K562 (cell line): ENCODE data around the gene YJEFN3. TPM values are rescaled to one million over a fixed set of nuclear protein-coding genes. Genes with fewer than 3 reads are reported as not detected.

Experiments
- ATAC-seq: fragments of 200-7000 bp; cut with Tn5 transposase; 3 replicates; pipeline ENCODE4 v1.9.1; 2020; ENCODE audit warnings: moderate library complexity
- BruUV-seq: library from RNA; stranded (reverse); fragments of 400-500 nt; replicated peaks from 2 replicates; lab custom pipeline; 2021; lab: Mats Ljungman, UMichigan
- CTCF ChIA-PET: fragments of 300-600 bp; formaldehyde crosslinking; extraction: SDS; loops from one replicate; lab custom pipeline; 2021; ENCODE audit warnings: low intra/inter-chr PET ratio; lab: Yijun Ruan, JAX
- POLR2A ChIA-PET: fragments of 300-600, 350-650 bp; sonication (Branson Sonifier 250); formaldehyde crosslinking; extraction: SDS; loops from one replicate; lab custom pipeline; 2021; ENCODE audit warnings: antibody characterized with exemption, inconsistent platforms; lab: Yijun Ruan, JAX
- DNase-seq, 4 experiments: peaks; one replicate each; pipeline versions ENCODE4 v3.0.0 to v3.0.0-alpha.2; 2011 to 2018; ENCODE audit warnings: low spot score in 3 of 4, mixed read lengths in 3 of 4; ENCODE audit errors: extremely low read depth in 1 of 4
- FAIRE-seq: peaks from 2 replicates; lab custom pipeline; 2011; peaks lifted over from hg19 to GRCh38; lab: Jason Lieb, UNC
- H2AFZ ChIP-seq: 2 replicates; pipeline ENCODE4 v1.6.0; 2011; ENCODE audit warnings: low read depth, low read length, control low read depth, inconsistent platforms
- H3K27ac ChIP-seq: fragments of 200-600 bp; 3 replicates; pipeline ENCODE4 v1.8.0; 2011; ENCODE audit warnings: low read depth, mild to moderate bottlenecking, control low read depth, inconsistent platforms, low read length, moderate library complexity, mixed read lengths; ENCODE audit errors: extremely low read depth
- H3K27me3 ChIP-seq, 2 experiments: fragments of 300-600 bp in 1 of 2; 2 replicates in 1 of 2; 3 replicates in 1 of 2; pipeline versions ENCODE4 v1.6.0 to v1.8.0; 2011; ENCODE audit warnings: inconsistent platforms in 2 of 2, low read length in 2 of 2, mild to moderate bottlenecking in 1 of 2, mixed read lengths in 1 of 2, moderate library complexity in 1 of 2; ENCODE audit not compliant: control insufficient read depth in 2 of 2, insufficient read depth in 2 of 2
- H3K36me3 ChIP-seq: fragments of 300-600 bp; 3 replicates; pipeline ENCODE4 v1.8.0; 2011; ENCODE audit warnings: mild to moderate bottlenecking, low read length, inconsistent platforms; ENCODE audit not compliant: control insufficient read depth, insufficient read depth
- H3K4me1 ChIP-seq, 2 experiments: fragments of 200-600 bp in 1 of 2; replicated peaks in 1 of 2; 2 replicates in 1 of 2; 3 replicates in 1 of 2; pipeline versions ENCODE4 v1.5.1 to v1.8.0; 2011; ENCODE audit warnings: inconsistent platforms in 2 of 2, low read length in 2 of 2, mild to moderate bottlenecking in 1 of 2, mixed read lengths in 1 of 2, moderate library complexity in 1 of 2; ENCODE audit not compliant: control insufficient read depth in 2 of 2, insufficient read depth in 2 of 2
- H3K4me2 ChIP-seq: 2 replicates; pipeline ENCODE4 v1.6.1; 2011; ENCODE audit warnings: low read length, control low read depth, inconsistent platforms, mixed read lengths; ENCODE audit not compliant: insufficient read depth
- H3K4me3 ChIP-seq: fragments of 200-600 bp; sonication (generic), shearing (Covaris generic); 2 replicates; pipeline ENCODE4 v1.5.1; 2016; ENCODE audit warnings: control low read depth, inconsistent platforms
- H3K79me2 ChIP-seq: fragments of 200-600 bp; 3 replicates; pipeline ENCODE4 v1.8.0; 2011; ENCODE audit warnings: low read length, inconsistent platforms; ENCODE audit not compliant: control insufficient read depth, insufficient read depth
- H3K9ac ChIP-seq, 2 experiments: 2 replicates each; pipeline versions ENCODE4 v1.6.0 to v1.6.1; 2011; ENCODE audit warnings: low read depth in 2 of 2, low read length in 2 of 2, control low read depth in 1 of 2, inconsistent platforms in 1 of 2, mild to moderate bottlenecking in 1 of 2, mixed read lengths in 1 of 2; ENCODE audit not compliant: insufficient read depth in 1 of 2
- H3K9me1 ChIP-seq: one replicate; pipeline ENCODE4 v1.6.0; 2011; ENCODE audit warnings: inconsistent platforms, mild to moderate bottlenecking, low read length, moderate library complexity; ENCODE audit not compliant: control insufficient read depth, insufficient read depth
- H3K9me3 ChIP-seq: replicated peaks from 2 replicates; pipeline ENCODE4 v1.5.1; 2011; ENCODE audit warnings: low read depth, low read length, inconsistent platforms; ENCODE audit not compliant: control insufficient read depth, insufficient read depth
- H4K20me1 ChIP-seq: replicated peaks from 2 replicates; pipeline ENCODE4 v1.6.1; 2011; ENCODE audit warnings: low read length, inconsistent platforms, mixed read lengths; ENCODE audit not compliant: control insufficient read depth, insufficient read depth
- CBFA2T2 ChIP-seq: fragments of 450-650 bp; conservative IDR thresholded peaks from 2 replicates; pipeline ENCODE4 v1.6.1; 2017; ENCODE audit warnings: mild to moderate bottlenecking
- CUX1 ChIP-seq: fragments of 200-800 bp; sonication (Bioruptor generic); IDR thresholded peaks from 2 replicates; pipeline ENCODE4 v1.6.1; 2016; ENCODE audit warnings: missing genetic modification characterization, missing compliant biosample characterization
- DACH1 ChIP-seq: fragments of 450-650 bp; IDR thresholded peaks from 2 replicates; pipeline ENCODE4 v1.6.1; 2018; ENCODE audit not compliant: partially characterized antibody
- ID3 ChIP-seq, 2 experiments: fragments of 250-450 bp in 1 of 2; fragments of 450-650 bp in 1 of 2; sonication (Bioruptor Pico) in 1 of 2; IDR thresholded peaks; 2 replicates each; pipeline versions ENCODE4 v1.6.1 to v1.8.0; 2016 to 2021; ENCODE audit warnings: mild to moderate bottlenecking in 2 of 2, moderate library complexity in 2 of 2, missing compliant biosample characterization in 1 of 2, missing genetic modification characterization in 1 of 2
- PTBP1 ChIP-seq: fragments of 200-400 bp; formaldehyde crosslinking; IDR thresholded peaks from 2 replicates; pipeline ENCODE4 v1.6.1; 2017; ENCODE audit warnings: low read depth, low read length
- SUPT5H ChIP-seq: fragments of 450-650 bp; IDR thresholded peaks from 2 replicates; pipeline ENCODE4 v1.6.1; 2016
- ZNF232 ChIP-seq: sonication (generic); formaldehyde crosslinking; IDR thresholded peaks from 2 replicates; pipeline ENCODE4 v1.8.0; 2022; ENCODE audit warnings: mild to moderate bottlenecking, missing genetic modification reagents
- ZNF395 ChIP-seq: fragments of 200-800 bp; sonication (Bioruptor generic); IDR thresholded peaks from 2 replicates; pipeline ENCODE4 v1.6.1; 2017; ENCODE audit warnings: missing genetic modification characterization, missing compliant biosample characterization
- WGBS: fragments of 100-300 bp; shearing (Covaris generic); methylation state at CpG from one replicate; pipeline ENCODE4 v1.1.6; 2016; ENCODE audit warnings: low coverage, mixed read lengths; ENCODE audit not compliant: insufficient coverage; ENCODE audit errors: missing lambda C conversion rate; 5-methylcytosine and 5-hydroxymethylcytosine counted together
- in situ Hi-C: fragments of 300-500 bp; cut with MboI; formaldehyde crosslinking; loops from 4 replicates; pipeline ENCODE4 v1.15.0; 2018; ENCODE audit warnings: inconsistent platforms, mixed read lengths
- intact Hi-C: fragments of 100-400 bp; cut with micrococcal nuclease; formaldehyde crosslinking; loops from 2 replicates; pipeline ENCODE4 v1.14.2; 2022
- polyA plus RNA-seq, 8 experiments: library from polyadenylated mRNA; depleted of rRNA in 4 of 8; stranded (reverse) in 5 of 8; unstranded in 3 of 8; fragments of >200 nt; fragmentation: Nextera tagmentation in 2 of 8; fragmentation: Illumina TruSeq in 1 of 8; extraction: Ambion mirVana in 2 of 8; extraction: Trizol in 1 of 8; gene quantifications; 2 replicates each; pipeline versions ENCODE4 v1.2.1 to v1.2.3, GENCODE V29; 2011 to 2014; ENCODE audit warnings: inconsistent platforms in 1 of 8, missing spikeins in 1 of 8
- total RNA-seq, 7 experiments: library from RNA; depleted of rRNA in 6 of 7; stranded (reverse); fragments of >200 nt in 6 of 7; fragmentation: Illumina TruSeq in 2 of 7; extraction: Trizol in 2 of 7; gene quantifications; 2 replicates each; pipeline versions ENCODE4 v1.2.1 to v1.2.3, GENCODE V29; 2011 to 2021; ENCODE audit warnings: low replicate concordance in 1 of 7

YJEFN3 gene
- total and polyA plus RNA-seq, 9 of the 15 experiments (the other 6 are each of a cell fraction or from before 2014, with no cell fraction given): 0.04 to 5.8 (median 1.3) TPM; not detected in 1

GRCh38 chr19:19491321-19492025 lies 37.2 kb upstream of the YJEFN3 start:
- CTCF ChIA-PET: interaction anchor here (0.6 to 2.7 kb wide), 3 partner anchors 125 to 352 kb away, joined by 3 to 18 read pairs (median 7); no protein-coding TSS in a partner anchor
- Histone ChIP-seq H3K4me2 (no peak overlapping the region), H3K4me1 (peaks cover 38 to 56% of the 10 kb centered on the region in 2 experiments), H3K4me3 (no peak overlapping the region), H3K9ac (peak overlapping the region in 1 of 2 experiments; percentile 49; a peak in 2 of 4 replicates), H3K9me1 (peaks cover 4% of the 10 kb centered on the region), H3K27ac (no peak overlapping the region), H4K20me1 (peaks cover 30% of the 10 kb centered on the region), H3K9me3 (no peaks in the 10 kb centered on the region), H3K27me3 (no peaks in the 10 kb centered on the region), H3K36me3 (peaks cover 73% of the 10 kb centered on the region), H3K79me2 (peaks cover 72% of the 10 kb centered on the region), H2AFZ (no peak overlapping the region)
- in situ Hi-C loops (loop anchor here (5.0 kb wide), 1 partner anchor 124 kb away; no protein-coding TSS in a partner anchor), intact Hi-C loops (no loop called here)
- WGBS: 92% methylated on average over 15 of the region's 15 CpGs
- ATAC-seq (no peak), FAIRE-seq (no peak), DNase-seq (no peak)
- TF ChIP-seq CBFA2T2 (no peak), PTBP1 (no peak), DACH1 (no peak), ID3 (CRISPR knock-in tag; IDR thresholded peaks at IDR 0.05) (no peak), ID3 (tag; IDR thresholded peaks at IDR 0.05) (no peak), ZNF395 (CRISPR knock-in tag) (no peak), SUPT5H (no peak), ZNF232 (CRISPR knock-in tag) (0 out of 2 replicates have a peak, but pooled peaks have one; percentile 55), CUX1 (CRISPR knock-in tag) (no peak)
- POLR2A ChIA-PET: interaction anchor here (1.1 kb wide), 2 partner anchors 24 to 106 kb away, joined by 3 to 8 read pairs; partner anchors contain the start of gene TSSK6
- BruUV-seq: no TSS peak
